Measurements from ENCODE around the gene MAGEB16.

Gene MAGEB16

GRCh38 chrX:35798042-35798441, at the start of gene MAGEB16:
Gene MAGEB16 (plus strand): TSS chrX:35798342. CDS start chrX:35802197, 3,855 bp downstream.
- no peak for TF ChIP-seq CTCF (conservative IDR thresholded peaks at IDR 0.05; ENCODE audit: low read depth)
- DNase-seq (ENCODE audit: low spot score) = no peak
- H3K27ac ChIP-seq = no peak within 1 kb of the TSS
- ChIA-PET CTCF (no interaction called here), POLR2A (ENCODE audit: low non-redundant PET) (no interaction called here)

- DNase-seq (ENCODE audit: low spot score) = no peak
- TF ChIP-seq CTCF (conservative IDR thresholded peaks at IDR 0.05; ENCODE audit: low read depth) = no peak
- CTCF ChIA-PET = no interaction called here
- H3K27ac ChIP-seq = no peak overlapping the region
- POLR2A ChIA-PET (ENCODE audit: low non-redundant PET) = no interaction called here
Observed at GRCh38 chrX:35773958-35774564, 24.1 kb upstream of the MAGEB16 start.

GRCh38 chrX:35785075-35785474, 13.1 kb upstream of the MAGEB16 start:
- TF ChIP-seq CTCF (conservative IDR thresholded peaks at IDR 0.05; ENCODE audit: low read depth) = no peak
- H3K27ac ChIP-seq = no peak overlapping the region
- no peak for DNase-seq (ENCODE audit: low spot score)
- POLR2A ChIA-PET (ENCODE audit: low non-redundant PET) = no interaction called here
- CTCF ChIA-PET = no interaction called here

GRCh38 chrX:35786271-35786670, 11.9 kb upstream of the MAGEB16 start:
- ChIA-PET CTCF (no interaction called here), POLR2A (ENCODE audit: low non-redundant PET) (no interaction called here)
- no peak for TF ChIP-seq CTCF (conservative IDR thresholded peaks at IDR 0.05; ENCODE audit: low read depth)
- DNase-seq (ENCODE audit: low spot score) = no peak
- no peak overlapping the region for H3K27ac ChIP-seq

- CTCF ChIA-PET = no interaction called here
- POLR2A ChIA-PET (ENCODE audit: low non-redundant PET) = no interaction called here
- DNase-seq (ENCODE audit: low spot score) = no peak
- TF ChIP-seq CTCF (conservative IDR thresholded peaks at IDR 0.05; ENCODE audit: low read depth) = no peak
- no peak overlapping the region for H3K27ac ChIP-seq
Observed at GRCh38 chrX:35787867-35788266, 10.3 kb upstream of the MAGEB16 start.

GRCh38 chrX:35800474-35800873, 2.3 kb downstream of the MAGEB16 start:
- no peak overlapping the region for H3K27ac ChIP-seq
- CTCF ChIA-PET = no interaction called here
- DNase-seq (ENCODE audit: low spot score) = no peak
- POLR2A ChIA-PET (ENCODE audit: low non-redundant PET) = no interaction called here
- TF ChIP-seq CTCF (conservative IDR thresholded peaks at IDR 0.05; ENCODE audit: low read depth) = no peak

GRCh38 chrX:35809781-35810180, 11.6 kb downstream of the MAGEB16 start:
- H3K27ac ChIP-seq = no peak overlapping the region
- POLR2A ChIA-PET (ENCODE audit: low non-redundant PET) = no interaction called here
- no peak for DNase-seq (ENCODE audit: low spot score)
- TF ChIP-seq CTCF (conservative IDR thresholded peaks at IDR 0.05; ENCODE audit: low read depth) = no peak
- CTCF ChIA-PET = no interaction called here

Measured in RWPE1 (cell line).